ENCODE results near the gene TGM2.

- TF ChIP-seq CTCF (IDR thresholded peaks at IDR 0.05), result no peak
- TF ChIP-seq POLR2A (IDR thresholded peaks at IDR 0.05), result no peak
These were observed 19.0 kb upstream of the TGM2 start for GRCh38 chr20:38184101-38184500.
